Gastroesophageal sphincter (tissue), 3 donors: ENCODE measurements around the gene GPX2.

Source experiments
- CTCF ChIP-seq, 4 experiments: fragments of 200-600 bp in 2 of 4; fragments of 450-650 bp in 2 of 4; sonication (generic) in 1 of 4; IDR thresholded peaks; one replicate each; pipeline ENCODE4 v1.5.1; 2017 to 2019; ENCODE audit warnings: antibody characterized with exemption in 4 of 4, mild to moderate bottlenecking in 2 of 4, moderate library complexity in 2 of 4
- POLR2A ChIP-seq, 2 donors: fragments of 450-650 bp; IDR thresholded peaks; one replicate each; pipeline ENCODE4 v1.6.1; 2017; ENCODE audit warnings: antibody characterized with exemption in 2 of 2, mild to moderate bottlenecking in 2 of 2, moderate library complexity in 1 of 2
- POLR2AphosphoS5 ChIP-seq: sonication (generic); formaldehyde crosslinking; IDR thresholded peaks from one replicate; pipeline ENCODE4 v1.6.1; 2017; ENCODE audit warnings: antibody characterized with exemption

GRCh38 chr14:64918216-64918615 is 24.3 kb downstream of the GPX2 start:
- TF ChIP-seq CTCF (IDR thresholded peaks at IDR 0.05): no peak
- TF ChIP-seq POLR2A (IDR thresholded peaks at IDR 0.05): no peak
- no peak for TF ChIP-seq POLR2AphosphoS5
